CD14-positive monocyte (primary cell): ENCODE measurements around the gene MSMO1. TPM values are rescaled to one million over a fixed set of nuclear protein-coding genes. Genes with fewer than 3 reads are reported as not detected.

Experiments used
- DNase-seq, 3 donors: peaks; one replicate each; pipeline ENCODE4 v3.0.0-alpha.2; 2011 to 2022
- H2AFZ ChIP-seq: 2 replicates; pipeline ENCODE4 v1.6.0; 2012; ENCODE audit warnings: mild to moderate bottlenecking, low read depth, low read length, inconsistent platforms; ENCODE audit not compliant: insufficient read depth, poor library complexity, severe bottlenecking
- H3K27ac ChIP-seq, 2 donors: 1 replicate in 1 of 2; 2 replicates in 1 of 2; pipeline ENCODE4 v1.5.1; 2012 to 2013; ENCODE audit warnings: low read length in 2 of 2, control low read depth in 1 of 2, inconsistent platforms in 1 of 2, low read depth in 1 of 2, mild to moderate bottlenecking in 1 of 2
- H3K27me3 ChIP-seq, 2 donors: one replicate each; pipeline versions ENCODE4 v1.6.0 to v1.6.1; 2011 to 2013; ENCODE audit warnings: low read length in 2 of 2; ENCODE audit not compliant: control insufficient read depth in 2 of 2, insufficient read depth in 2 of 2
- H3K36me3 ChIP-seq, 2 donors: replicated peaks in 1 of 2; 1 replicate in 1 of 2; 2 replicates in 1 of 2; pipeline versions ENCODE4 v1.5.1 to v1.6.1; 2012 to 2013; ENCODE audit warnings: low read length in 2 of 2, control low read depth in 1 of 2, inconsistent platforms in 1 of 2, mild to moderate bottlenecking in 1 of 2; ENCODE audit not compliant: insufficient read depth in 2 of 2, control insufficient read depth in 1 of 2
- H3K4me1 ChIP-seq, 2 donors: 1 replicate in 1 of 2; 2 replicates in 1 of 2; pipeline versions ENCODE4 v1.5.1 to v1.6.1; 2012 to 2013; ENCODE audit warnings: low read length in 2 of 2, control low read depth in 1 of 2, inconsistent platforms in 1 of 2, mild to moderate bottlenecking in 1 of 2, moderate library complexity in 1 of 2; ENCODE audit not compliant: insufficient read depth in 2 of 2, control insufficient read depth in 1 of 2
- H3K4me2 ChIP-seq: replicated peaks from 2 replicates; pipeline ENCODE3; 2012; ENCODE audit warnings: low read length, moderate library complexity, mild to moderate bottlenecking; ENCODE audit not compliant: poor library complexity, severe bottlenecking; ENCODE audit errors: extremely low read depth
- H3K4me3 ChIP-seq, 3 experiments: fragments of 200-600 bp in 1 of 3; sonication (generic) in 1 of 3; replicated peaks in 1 of 3; 1 replicate in 2 of 3; 2 replicates in 1 of 3; pipeline ENCODE4 v1.5.1; 2011 to 2013; ENCODE audit warnings: low read length in 3 of 3, mild to moderate bottlenecking in 3 of 3, control low read depth in 2 of 3, low read depth in 2 of 3, inconsistent platforms in 1 of 3, moderate library complexity in 1 of 3
- H3K79me2 ChIP-seq: 2 replicates; pipeline ENCODE4 v1.6.0; 2012; ENCODE audit warnings: mild to moderate bottlenecking, control low read depth, inconsistent platforms, low read length, moderate library complexity; ENCODE audit not compliant: insufficient read depth
- H3K9ac ChIP-seq: 2 replicates; pipeline ENCODE4 v1.6.0; 2017; ENCODE audit warnings: low read length, mild to moderate bottlenecking; ENCODE audit not compliant: insufficient read depth, poor library complexity, severe bottlenecking
- H3K9me3 ChIP-seq, 2 donors: replicated peaks in 1 of 2; 1 replicate in 1 of 2; 2 replicates in 1 of 2; pipeline versions ENCODE4 v1.5.1 to v1.6.1; 2012 to 2013; ENCODE audit warnings: low read length in 2 of 2, control low read depth in 1 of 2; ENCODE audit not compliant: control insufficient read depth in 1 of 2, insufficient read depth in 1 of 2
- H4K20me1 ChIP-seq: 2 replicates; pipeline ENCODE4 v1.6.0; 2012; ENCODE audit warnings: mild to moderate bottlenecking, low read length, control low read depth, moderate library complexity; ENCODE audit not compliant: insufficient read depth
- H3K27ac Mint-ChIP-seq, 7 donors: one replicate each; pipeline ENCODE4 v1.8.0; 2020; ENCODE audit warnings: mild to moderate bottlenecking in 7 of 7, mixed read lengths in 7 of 7, moderate library complexity in 6 of 7, inconsistent platforms in 2 of 7
- H3K27me3 Mint-ChIP-seq, 3 donors: one replicate each; pipeline ENCODE4 v1.8.0; 2021 to 2022; ENCODE audit warnings: low read depth in 3 of 3, mild to moderate bottlenecking in 3 of 3, mixed read lengths in 3 of 3, moderate library complexity in 3 of 3, inconsistent platforms in 1 of 3
- H3K36me3 Mint-ChIP-seq, 2 donors: one replicate each; pipeline ENCODE4 v1.8.0; 2020; ENCODE audit warnings: mixed read lengths in 2 of 2, inconsistent platforms in 1 of 2, mild to moderate bottlenecking in 1 of 2
- H3K4me1 Mint-ChIP-seq: one replicate; pipeline ENCODE4 v1.8.0; 2020; ENCODE audit warnings: mild to moderate bottlenecking, mixed read lengths
- H3K4me3 Mint-ChIP-seq, 2 donors: one replicate each; pipeline ENCODE4 v1.8.0; 2020; ENCODE audit warnings: mild to moderate bottlenecking in 2 of 2, mixed read lengths in 2 of 2, moderate library complexity in 1 of 2
- H3K9me3 Mint-ChIP-seq, 7 donors: one replicate each; pipeline ENCODE4 v1.8.0; 2020 to 2022; ENCODE audit warnings: mixed read lengths in 7 of 7, mild to moderate bottlenecking in 6 of 7, moderate library complexity in 6 of 7, inconsistent platforms in 2 of 7
- WGBS: methylation state at CpG from one replicate; pipeline ENCODE4 v1.1.5; 2013; ENCODE audit warnings: missing lambda C conversion rate; ENCODE audit not compliant: insufficient coverage; 5-methylcytosine and 5-hydroxymethylcytosine counted together
- intact Hi-C, 2 donors: fragments of 100-400 bp; cut with micrococcal nuclease; formaldehyde crosslinking; loops; one replicate each; pipeline versions ENCODE4 v1.15.0 to v1.15.1; 2023
- polyA plus RNA-seq, 3 donors: library from polyadenylated mRNA; depleted of rRNA in 1 of 3; unstranded in 2 of 3; stranded (reverse) in 1 of 3; fragments of 300-500 nt in 2 of 3; fragments of >200 nt in 1 of 3; fragmentation: Illumina TruSeq in 2 of 3; gene quantifications; 1 replicate in 2 of 3; 2 replicates in 1 of 3; pipeline ENCODE4 v1.2.3, GENCODE V29; 2012 to 2021
- TF ChIP-seq, protein P1 (sequence below): fragments of 200-600 bp; IDR thresholded peaks from one replicate; pipeline ENCODE4 v1.8.0; 2022; ENCODE audit warnings: antibody characterized with exemption, mild to moderate bottlenecking

Gene MSMO1
- polyA plus RNA-seq, 3 donors = 3.1 to 7.6 (median 6.0) TPM

DNA sequence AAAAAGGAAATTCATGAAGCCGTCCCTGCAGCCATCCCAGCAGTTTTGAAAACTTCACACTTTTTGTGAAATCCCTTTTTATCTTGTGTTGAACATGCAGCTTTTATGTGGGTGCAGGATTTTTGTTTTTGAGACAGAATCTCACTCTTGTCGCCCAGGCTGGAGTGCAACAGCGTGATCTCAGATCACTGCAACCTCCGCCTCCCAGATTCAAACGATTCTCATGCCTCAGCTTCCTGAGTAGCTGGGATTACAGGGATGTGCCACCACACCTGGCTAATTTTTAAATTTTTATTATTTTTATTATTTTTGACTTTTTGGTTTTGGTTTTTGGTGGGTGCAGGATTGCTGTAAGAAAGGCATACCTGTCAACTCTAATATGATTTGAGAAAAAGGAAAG lies 8.0 kb upstream of the MSMO1 start:
- peaks cover 17 to 25% of the 10 kb centered on the region in 2 donors for H3K4me1 ChIP-seq
- Mint-ChIP-seq H3K36me3 (peaks cover 37 to 44% of the 10 kb centered on the region in 2 donors), H3K4me3 (no peak overlapping the region), H3K27me3 (no peaks in the 10 kb centered on the region), H3K9me3 (no peaks in the 10 kb centered on the region), H3K27ac (no peak overlapping the region), H3K4me1 (peaks cover 24% of the 10 kb centered on the region)
- no peak overlapping the region for H3K4me2 ChIP-seq
- TF ChIP-seq, protein P1, sequence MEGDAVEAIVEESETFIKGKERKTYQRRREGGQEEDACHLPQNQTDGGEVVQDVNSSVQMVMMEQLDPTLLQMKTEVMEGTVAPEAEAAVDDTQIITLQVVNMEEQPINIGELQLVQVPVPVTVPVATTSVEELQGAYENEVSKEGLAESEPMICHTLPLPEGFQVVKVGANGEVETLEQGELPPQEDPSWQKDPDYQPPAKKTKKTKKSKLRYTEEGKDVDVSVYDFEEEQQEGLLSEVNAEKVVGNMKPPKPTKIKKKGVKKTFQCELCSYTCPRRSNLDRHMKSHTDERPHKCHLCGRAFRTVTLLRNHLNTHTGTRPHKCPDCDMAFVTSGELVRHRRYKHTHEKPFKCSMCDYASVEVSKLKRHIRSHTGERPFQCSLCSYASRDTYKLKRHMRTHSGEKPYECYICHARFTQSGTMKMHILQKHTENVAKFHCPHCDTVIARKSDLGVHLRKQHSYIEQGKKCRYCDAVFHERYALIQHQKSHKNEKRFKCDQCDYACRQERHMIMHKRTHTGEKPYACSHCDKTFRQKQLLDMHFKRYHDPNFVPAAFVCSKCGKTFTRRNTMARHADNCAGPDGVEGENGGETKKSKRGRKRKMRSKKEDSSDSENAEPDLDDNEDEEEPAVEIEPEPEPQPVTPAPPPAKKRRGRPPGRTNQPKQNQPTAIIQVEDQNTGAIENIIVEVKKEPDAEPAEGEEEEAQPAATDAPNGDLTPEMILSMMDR = no peak
- WGBS = 100% methylated on average over 4 of the region's 5 CpGs
- H4K20me1 ChIP-seq = no peaks in the 10 kb centered on the region
- no peak overlapping the region for H3K9ac ChIP-seq
- H3K27me3 ChIP-seq = no peaks in the 10 kb centered on the region
- H3K79me2 ChIP-seq = no peaks in the 10 kb centered on the region
- peaks cover 2 to 52% of the 10 kb centered on the region in 2 donors for H3K36me3 ChIP-seq
- no peaks in the 10 kb centered on the region for H3K9me3 ChIP-seq
- H3K27ac ChIP-seq = no peak overlapping the region
- no peak overlapping the region for H3K4me3 ChIP-seq
- no peak for DNase-seq
- no peak overlapping the region for H2AFZ ChIP-seq
- intact Hi-C loops = no loop called here

DNA sequence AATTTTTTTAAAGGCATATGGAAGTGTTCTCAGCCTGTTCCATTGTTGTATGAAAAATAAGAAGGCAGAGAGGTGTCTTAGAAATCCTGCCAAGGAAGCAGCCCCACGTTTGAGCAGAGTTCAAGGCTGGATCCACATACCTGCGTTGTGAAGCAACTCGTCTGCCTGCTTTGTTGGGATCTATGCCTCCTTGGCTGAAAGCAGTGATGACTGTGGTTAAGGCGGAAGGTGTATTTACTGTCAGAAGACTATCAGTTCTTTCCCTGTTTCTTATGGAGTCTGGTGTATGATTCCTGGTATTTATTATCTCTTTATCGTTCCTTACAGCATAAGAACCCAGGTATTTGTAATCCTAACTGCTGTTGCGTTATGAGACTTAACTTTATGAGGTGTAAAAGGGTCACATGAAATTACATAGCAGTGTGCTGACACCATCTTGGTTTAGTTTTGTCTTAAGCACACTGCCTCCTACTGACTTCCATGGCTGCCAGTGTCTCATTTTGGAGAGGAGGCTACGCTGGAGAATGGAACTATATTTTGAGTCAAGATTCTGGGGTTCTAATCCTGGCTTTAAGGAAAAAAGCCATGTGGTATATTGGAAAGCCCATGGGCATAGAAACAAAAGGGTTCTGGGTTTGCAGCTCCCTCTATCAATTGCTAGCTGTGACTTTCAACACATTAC lies 3.1 kb upstream of the MSMO1 start:
- Histone ChIP-seq H2AFZ (no peak overlapping the region), H3K9ac (no peak overlapping the region), H3K4me2 (no peak overlapping the region), H3K27ac (no peak overlapping the region), H3K4me1 (peaks cover 35 to 46% of the 10 kb centered on the region in 2 donors), H4K20me1 (no peaks in the 10 kb centered on the region), H3K79me2 (peaks cover 19% of the 10 kb centered on the region), H3K27me3 (no peaks in the 10 kb centered on the region), H3K9me3 (no peaks in the 10 kb centered on the region), H3K36me3 (peaks cover 0 to 21% of the 10 kb centered on the region in 2 donors), H3K4me3 (no peak overlapping the region)
- Mint-ChIP-seq H3K9me3 (no peaks in the 10 kb centered on the region), H3K27ac (no peak overlapping the region), H3K4me3 (no peak overlapping the region), H3K4me1 (peaks cover 35% of the 10 kb centered on the region), H3K27me3 (no peaks in the 10 kb centered on the region), H3K36me3 (peaks cover 19 to 20% of the 10 kb centered on the region in 2 donors)
- TF ChIP-seq, protein P1 = no peak
- DNase-seq = no peak
- WGBS = 100% methylated on average over 3 of the region's 7 CpGs
- intact Hi-C loops = loop anchor here (10.0 kb wide), 1 partner anchor 120 kb away; the partner anchor contains the start of gene KLHL2 (in 2 of the 2)
